Liver (tissue), 9 donors: Measurements from ENCODE around the gene FANCM. TPM values are rescaled to one million over a fixed set of nuclear protein-coding genes. Genes with fewer than 3 reads are reported as not detected.
"Not testable (repeated sequence)": the region's sequence is repeated elsewhere in the genome, so short reads cannot be mapped to it uniquely, and the experiment has no call there.

Source experiments
- DNase-seq: peaks from one replicate; pipeline ENCODE4 v3.0.0-alpha.2; 2017; ENCODE audit warnings: low spot score
- H3K27ac ChIP-seq, 2 donors: one replicate each; pipeline ENCODE4 v1.7.0; 2013; ENCODE audit warnings: inconsistent platforms in 2 of 2, low read length in 2 of 2, control low read depth in 1 of 2, low read depth in 1 of 2, mild to moderate bottlenecking in 1 of 2
- H3K27me3 ChIP-seq, 4 donors: one replicate each; pipeline versions ENCODE4 v1.6.1 to v1.7.0; 2013; ENCODE audit warnings: low read length in 3 of 4, inconsistent platforms in 1 of 4, mild to moderate bottlenecking in 1 of 4, moderate library complexity in 1 of 4; ENCODE audit not compliant: control insufficient read depth in 4 of 4, insufficient read depth in 4 of 4
- H3K36me3 ChIP-seq, 4 donors: one replicate each; pipeline versions ENCODE4 v1.6.1 to v1.7.0; 2013; ENCODE audit warnings: low read length in 3 of 4, mild to moderate bottlenecking in 3 of 4, low read depth in 1 of 4, moderate library complexity in 1 of 4; ENCODE audit not compliant: control insufficient read depth in 4 of 4, insufficient read depth in 3 of 4
- H3K4me1 ChIP-seq, 4 donors: one replicate each; pipeline versions ENCODE4 v1.6.1 to v1.7.0; 2013; ENCODE audit warnings: low read length in 3 of 4, mild to moderate bottlenecking in 3 of 4, moderate library complexity in 1 of 4; ENCODE audit not compliant: control insufficient read depth in 4 of 4, insufficient read depth in 4 of 4
- H3K4me3 ChIP-seq, 3 donors: one replicate each; pipeline versions ENCODE4 v1.6.1 to v1.7.0; 2013; ENCODE audit warnings: low read length in 3 of 3, control low read depth in 1 of 3, low read depth in 1 of 3, mild to moderate bottlenecking in 1 of 3
- H3K9ac ChIP-seq, 2 donors: one replicate each; pipeline ENCODE4 v1.7.0; 2013; ENCODE audit warnings: low read length in 2 of 2, mild to moderate bottlenecking in 2 of 2, moderate library complexity in 2 of 2, control low read depth in 1 of 2, low read depth in 1 of 2
- H3K9me3 ChIP-seq, 4 donors: one replicate each; pipeline versions ENCODE4 v1.6.1 to v1.7.0; 2013; ENCODE audit warnings: low read length in 3 of 4; ENCODE audit not compliant: control insufficient read depth in 4 of 4
- ATF3 ChIP-seq: IDR thresholded peaks from 2 replicates; pipeline ENCODE4 v1.6.1; 2016; ENCODE audit warnings: antibody characterized with exemption
- CTCF ChIP-seq: fragments of 150-350 bp; IDR thresholded peaks from 2 replicates; pipeline ENCODE4 v1.5.1; 2017; ENCODE audit warnings: improper control_type of control experiment, low read depth, low read length; ENCODE audit not compliant: missing input control
- EGR1 ChIP-seq, 2 donors: IDR thresholded peaks; 2 replicates each; pipeline ENCODE4 v1.6.1; 2016 to 2018; ENCODE audit warnings: antibody characterized with exemption in 2 of 2, low read depth in 2 of 2
- FOXA1 ChIP-seq: IDR thresholded peaks from 2 replicates; pipeline ENCODE4 v1.6.1; 2016; ENCODE audit warnings: antibody characterized with exemption
- FOXA2 ChIP-seq: IDR thresholded peaks from 2 replicates; pipeline ENCODE4 v1.6.1; 2016; ENCODE audit warnings: antibody characterized with exemption
- GABPA ChIP-seq, 2 donors: IDR thresholded peaks in 1 of 2; conservative IDR thresholded peaks in 1 of 2; 2 replicates each; pipeline ENCODE4 v1.6.1; 2016; ENCODE audit warnings: antibody characterized with exemption in 2 of 2, mild to moderate bottlenecking in 1 of 2, moderate library complexity in 1 of 2
- HNF4A ChIP-seq, 2 donors: conservative IDR thresholded peaks; 2 replicates each; pipeline ENCODE4 v1.6.1; 2016; ENCODE audit warnings: antibody characterized with exemption in 2 of 2, mild to moderate bottlenecking in 2 of 2
- HNF4G ChIP-seq: IDR thresholded peaks from 2 replicates; pipeline ENCODE4 v1.6.1; 2016; ENCODE audit warnings: antibody characterized with exemption
- JUND ChIP-seq, 2 donors: IDR thresholded peaks; 2 replicates each; pipeline ENCODE4 v1.6.1; 2016; ENCODE audit warnings: antibody characterized with exemption in 2 of 2
- MAX ChIP-seq: IDR thresholded peaks from 2 replicates; pipeline ENCODE4 v1.6.1; 2016; ENCODE audit warnings: antibody characterized with exemption
- NR2F2 ChIP-seq: IDR thresholded peaks from 2 replicates; pipeline ENCODE4 v1.6.1; 2016; ENCODE audit warnings: antibody characterized with exemption
- RAD21 ChIP-seq, 2 donors: IDR thresholded peaks; 2 replicates each; pipeline ENCODE4 v1.6.1; 2016; ENCODE audit warnings: antibody characterized with exemption in 2 of 2, mild to moderate bottlenecking in 2 of 2
- REST ChIP-seq: IDR thresholded peaks from 2 replicates; pipeline ENCODE4 v1.6.1; 2016; ENCODE audit warnings: antibody characterized with exemption, mild to moderate bottlenecking
- RXRA ChIP-seq, 2 donors: IDR thresholded peaks; 2 replicates each; pipeline ENCODE4 v1.6.1; 2017 to 2018; ENCODE audit warnings: antibody characterized with exemption in 2 of 2, mild to moderate bottlenecking in 1 of 2
- SP1 ChIP-seq: IDR thresholded peaks from 2 replicates; pipeline ENCODE4 v1.6.1; 2018; ENCODE audit warnings: antibody characterized with exemption, mild to moderate bottlenecking
- TAF1 ChIP-seq: conservative IDR thresholded peaks from 2 replicates; pipeline ENCODE4 v1.6.1; 2016; ENCODE audit warnings: antibody characterized with exemption, mild to moderate bottlenecking
- YY1 ChIP-seq: IDR thresholded peaks from 2 replicates; pipeline ENCODE4 v1.6.1; 2016; ENCODE audit warnings: antibody characterized with exemption, mild to moderate bottlenecking
- ZBTB33 ChIP-seq: IDR thresholded peaks from 2 replicates; pipeline ENCODE4 v1.6.1; 2016; ENCODE audit warnings: antibody characterized with exemption
- WGBS: extraction: QIAGEN DNeasy Blood & Tissue Kit; methylation state at CpG from one replicate; pipeline ENCODE4 v1.1.7; 2013; 5-methylcytosine and 5-hydroxymethylcytosine counted together
- polyA plus RNA-seq, 2 donors: library from polyadenylated mRNA; stranded (reverse) in 1 of 2; unstranded in 1 of 2; fragments of 200-250 nt in 1 of 2; fragments of >200 nt in 1 of 2; fragmentation: Nextera tagmentation in 1 of 2; extraction: Ambion mirVana in 1 of 2; gene quantifications; one replicate each; pipeline versions ENCODE4 v1.2.1 to v1.2.3, GENCODE V29; 2013 to 2015
- total RNA-seq, 2 donors: library from RNA; depleted of rRNA; stranded (reverse); fragments of >200 nt; gene quantifications; one replicate each; pipeline ENCODE4 v1.2.3, GENCODE V29; 2014
- donor health status: healthy.
- donor health status: healthy.
- donor health status: healthy.
- donor health status: healthy.
- donor health status: healthy.

The FANCM gene
- total and polyA plus RNA-seq, 4 donors, result 0.38 to 7.4 (median 3.1) TPM

GRCh38 chr14:45211295-45211694 is 75.6 kb downstream of the FANCM start:
- H3K36me3 ChIP-seq, result peaks cover 0 to 14% (median 8%) of the 10 kb centered on the region in 4 donors

GRCh38 chr14:45212231-45212630 is 76.5 kb downstream of the FANCM start:
- no peak for DNase-seq
- peaks cover 0 to 19% (median 5%) of the 10 kb centered on the region in 4 donors for H3K36me3 ChIP-seq
- WGBS, result 94% methylated on average over 3 of the region's 3 CpGs
- H3K4me1 ChIP-seq, result no peaks in the 10 kb centered on the region
- no peak overlapping the region for H3K4me3 ChIP-seq
- no peak overlapping the region for H3K27ac ChIP-seq
- no peak for TF ChIP-seq REST
- no peak for TF ChIP-seq RXRA (IDR thresholded peaks at IDR 0.05)
- no peak for TF ChIP-seq JUND (IDR thresholded peaks at IDR 0.05)
- no peak for TF ChIP-seq SP1
- no peak for TF ChIP-seq FOXA1
- no peak for TF ChIP-seq YY1
- no peak for TF ChIP-seq CTCF
- no peak for TF ChIP-seq HNF4G
- no peak for TF ChIP-seq NR2F2
- TF ChIP-seq TAF1, result no peak
- no peak for TF ChIP-seq ATF3
- TF ChIP-seq FOXA2, result no peak
- no peak for TF ChIP-seq MAX
- TF ChIP-seq ZBTB33, result no peak
- TF ChIP-seq GABPA (IDR thresholded peaks at IDR 0.05 in 1 of 2, conservative IDR thresholded peaks at IDR 0.05 in 1 of 2), result no peak
- no peak for TF ChIP-seq EGR1 (IDR thresholded peaks at IDR 0.05; ENCODE audit: low read depth in 2 of 2)
- TF ChIP-seq HNF4A (conservative IDR thresholded peaks at IDR 0.05), result no peak
- no peak for TF ChIP-seq RAD21 (IDR thresholded peaks at IDR 0.05)
- no peak overlapping the region for H3K9ac ChIP-seq
- H3K9me3 ChIP-seq, result no peaks in the 10 kb centered on the region
- no peaks in the 10 kb centered on the region for H3K27me3 ChIP-seq

More at GRCh38 chr14:45211295-45211694, 75.6 kb downstream of the FANCM start:
- no peaks in the 10 kb centered on the region for H3K9me3 ChIP-seq
- no peak overlapping the region for H3K9ac ChIP-seq
- DNase-seq, result no peak
- no peak for TF ChIP-seq TAF1
- 97% methylated on average over 1 of the region's 1 CpG for WGBS
- no peak overlapping the region for H3K4me3 ChIP-seq
- no peaks in the 10 kb centered on the region for H3K4me1 ChIP-seq
- H3K27me3 ChIP-seq, result no peaks in the 10 kb centered on the region
- no peak overlapping the region for H3K27ac ChIP-seq

- H3K36me3 ChIP-seq, result peaks cover 0 to 19% (median 3%) of the 10 kb centered on the region in 4 donors
- WGBS, result 62% methylated on average over 1 of the region's 1 CpG
- not testable (repeated sequence) for H3K4me3 ChIP-seq, H3K9ac ChIP-seq, H3K27me3 ChIP-seq, H3K27ac ChIP-seq, H3K9me3 ChIP-seq, H3K4me1 ChIP-seq, DNase-seq
Measured at GRCh38 chr14:45213716-45214115, 78.0 kb downstream of the FANCM start.

GRCh38 chr14:45214341-45214740 is 78.6 kb downstream of the FANCM start:
- H3K27ac ChIP-seq, H3K4me1 ChIP-seq, H3K4me3 ChIP-seq, H3K9me3 ChIP-seq, H3K9ac ChIP-seq, DNase-seq, H3K27me3 ChIP-seq: not testable (repeated sequence)
- H3K36me3 ChIP-seq, result peaks cover 0 to 19% (median 1%) of the 10 kb centered on the region in 4 donors
- 97% methylated on average over 6 of the region's 6 CpGs for WGBS
